AG10803 (cell line): ENCODE measurements around the gene C19orf73.

Experiments
- DNase-seq: peaks from one replicate; pipeline ENCODE4 v3.0.0; 2010; ENCODE audit warnings: low read depth
- H3K4me3 ChIP-seq: 2 replicates; pipeline ENCODE4 v1.5.1; 2011; ENCODE audit warnings: mild to moderate bottlenecking, low read length, control low read depth
- TF ChIP-seq, protein P1 (sequence below): conservative IDR thresholded peaks from 2 replicates; pipeline ENCODE4 v1.5.1; 2011; ENCODE audit warnings: mild to moderate bottlenecking, low read length, control low read depth, inconsistent platforms

C19orf73 gene

DNA sequence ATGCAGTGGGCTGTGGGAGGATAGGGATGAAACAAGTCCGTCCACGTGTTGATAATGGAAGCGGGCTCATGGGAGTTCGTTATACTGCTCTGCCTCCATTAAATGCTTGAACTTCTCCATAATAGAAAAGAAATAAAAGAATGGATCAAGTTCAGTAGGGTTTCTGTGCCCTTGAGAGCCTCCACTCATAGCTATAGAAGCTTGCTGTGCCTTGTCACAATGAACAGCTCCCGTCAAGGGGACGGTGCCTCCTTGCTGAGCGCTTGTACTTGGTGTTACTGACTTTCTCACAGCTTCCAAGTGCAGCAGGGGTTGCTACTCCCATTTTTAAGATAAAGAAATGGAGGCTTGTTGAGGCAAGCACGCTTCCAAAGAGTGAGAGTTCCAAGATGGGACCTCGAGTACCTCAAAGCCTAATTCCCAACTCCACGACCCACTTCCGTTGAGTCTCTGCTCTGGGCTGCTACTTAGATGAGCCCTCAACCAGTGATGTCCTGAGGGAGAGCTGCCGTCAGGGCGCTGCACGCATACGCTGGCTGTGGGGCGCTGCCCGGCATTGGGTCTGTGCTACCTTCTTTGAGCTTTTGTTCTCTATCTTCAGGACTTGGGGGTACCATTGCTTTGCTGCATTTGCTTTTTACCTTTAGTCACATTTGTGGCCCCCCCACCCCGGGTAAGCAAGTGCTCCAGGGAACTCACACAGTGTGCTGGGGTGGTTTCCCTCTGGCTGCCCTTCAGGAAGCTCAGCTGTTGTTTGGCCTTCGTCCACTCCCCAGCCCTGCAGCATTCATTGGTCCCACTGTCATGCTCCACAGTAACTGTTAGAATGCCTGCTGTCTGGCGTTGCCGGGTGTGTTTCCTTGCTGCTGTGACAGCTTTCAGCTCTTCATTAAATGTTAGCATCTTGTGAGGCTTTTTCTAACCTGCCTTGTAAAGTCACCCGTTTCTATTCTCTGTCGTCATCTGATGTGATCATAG is 24.1 kb downstream of the C19orf73 start:
- H3K4me3 ChIP-seq = no peak overlapping the region
- TF ChIP-seq, protein P1, sequence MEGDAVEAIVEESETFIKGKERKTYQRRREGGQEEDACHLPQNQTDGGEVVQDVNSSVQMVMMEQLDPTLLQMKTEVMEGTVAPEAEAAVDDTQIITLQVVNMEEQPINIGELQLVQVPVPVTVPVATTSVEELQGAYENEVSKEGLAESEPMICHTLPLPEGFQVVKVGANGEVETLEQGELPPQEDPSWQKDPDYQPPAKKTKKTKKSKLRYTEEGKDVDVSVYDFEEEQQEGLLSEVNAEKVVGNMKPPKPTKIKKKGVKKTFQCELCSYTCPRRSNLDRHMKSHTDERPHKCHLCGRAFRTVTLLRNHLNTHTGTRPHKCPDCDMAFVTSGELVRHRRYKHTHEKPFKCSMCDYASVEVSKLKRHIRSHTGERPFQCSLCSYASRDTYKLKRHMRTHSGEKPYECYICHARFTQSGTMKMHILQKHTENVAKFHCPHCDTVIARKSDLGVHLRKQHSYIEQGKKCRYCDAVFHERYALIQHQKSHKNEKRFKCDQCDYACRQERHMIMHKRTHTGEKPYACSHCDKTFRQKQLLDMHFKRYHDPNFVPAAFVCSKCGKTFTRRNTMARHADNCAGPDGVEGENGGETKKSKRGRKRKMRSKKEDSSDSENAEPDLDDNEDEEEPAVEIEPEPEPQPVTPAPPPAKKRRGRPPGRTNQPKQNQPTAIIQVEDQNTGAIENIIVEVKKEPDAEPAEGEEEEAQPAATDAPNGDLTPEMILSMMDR = no peak
- DNase-seq = peak; percentile 22

DNA sequence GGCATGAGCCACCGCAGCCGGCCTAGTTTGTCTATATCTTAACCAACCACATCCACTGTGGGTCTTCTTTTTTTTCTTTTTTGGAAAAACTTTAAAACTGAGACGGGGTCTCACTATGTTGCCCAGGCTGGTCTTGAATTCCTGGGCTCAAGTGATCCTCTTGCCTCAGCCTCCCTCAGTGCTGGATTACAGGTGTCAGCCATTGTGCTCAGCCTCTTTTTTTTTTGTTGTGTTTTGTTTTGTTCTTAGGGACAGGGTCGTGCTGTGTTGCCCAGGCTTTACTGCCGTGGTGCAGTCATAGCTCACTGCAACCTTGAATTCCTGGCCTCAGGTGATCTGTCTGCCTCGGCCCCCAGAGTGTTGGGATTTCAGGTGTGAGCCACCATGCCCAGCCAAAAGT is 26.3 kb downstream of the C19orf73 start:
- no peak overlapping the region for H3K4me3 ChIP-seq
- DNase-seq = no peak
- TF ChIP-seq, protein P1 = no peak

DNA sequence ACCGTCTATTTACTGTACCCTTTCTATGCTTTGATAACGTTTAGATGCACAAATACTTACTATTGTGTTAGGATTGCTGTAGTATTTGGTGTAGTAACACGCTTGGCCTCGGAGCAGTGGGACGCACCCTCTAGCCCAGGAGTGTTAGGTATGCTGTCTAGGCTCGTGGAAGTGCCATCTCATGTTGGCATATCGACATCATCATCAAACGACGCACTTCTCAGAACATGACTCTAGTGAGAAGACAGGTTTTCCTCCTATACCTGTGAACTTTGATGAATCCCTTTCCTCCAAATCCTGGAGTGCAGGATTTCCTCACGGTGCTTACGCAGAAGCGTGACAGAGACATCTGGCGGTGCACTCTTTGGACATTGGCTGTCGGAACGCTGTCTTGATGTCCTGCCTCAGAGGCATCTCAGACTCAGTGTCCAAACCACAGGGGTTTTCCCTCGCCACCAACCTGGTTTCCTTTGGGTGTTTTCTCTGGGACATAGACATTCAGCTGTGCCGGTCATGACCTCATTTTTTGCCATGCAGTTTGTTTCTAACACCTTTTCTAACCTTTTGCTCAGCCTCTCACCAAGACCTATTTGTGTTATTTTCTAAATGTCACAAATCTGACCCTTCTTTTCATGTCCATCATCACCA is 27.4 kb downstream of the C19orf73 start:
- H3K4me3 ChIP-seq = no peak overlapping the region
- DNase-seq = no peak
- TF ChIP-seq, protein P1 = no peak

DNA sequence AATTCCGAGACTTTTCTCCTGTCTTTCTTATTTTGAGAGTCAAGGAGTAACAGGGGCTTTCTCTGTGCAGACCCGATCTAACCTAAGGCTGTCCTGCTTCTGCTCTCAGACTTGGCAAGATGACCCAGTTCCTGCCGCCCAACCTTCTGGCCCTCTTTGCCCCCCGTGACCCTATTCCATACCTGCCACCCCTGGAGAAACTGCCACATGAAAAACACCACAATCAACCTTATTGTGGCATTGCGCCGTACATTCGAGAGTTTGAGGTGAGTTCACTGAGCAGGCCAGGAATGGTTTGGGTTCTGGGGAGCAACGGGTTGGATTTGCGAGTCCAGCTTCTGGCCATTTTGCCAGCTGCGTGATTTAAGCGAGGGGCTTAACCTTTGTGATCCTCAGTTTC is 32.6 kb downstream of the C19orf73 start:
- peak overlapping the region; percentile 93 for H3K4me3 ChIP-seq
- TF ChIP-seq, protein P1 = no peak
- no peak for DNase-seq

DNA sequence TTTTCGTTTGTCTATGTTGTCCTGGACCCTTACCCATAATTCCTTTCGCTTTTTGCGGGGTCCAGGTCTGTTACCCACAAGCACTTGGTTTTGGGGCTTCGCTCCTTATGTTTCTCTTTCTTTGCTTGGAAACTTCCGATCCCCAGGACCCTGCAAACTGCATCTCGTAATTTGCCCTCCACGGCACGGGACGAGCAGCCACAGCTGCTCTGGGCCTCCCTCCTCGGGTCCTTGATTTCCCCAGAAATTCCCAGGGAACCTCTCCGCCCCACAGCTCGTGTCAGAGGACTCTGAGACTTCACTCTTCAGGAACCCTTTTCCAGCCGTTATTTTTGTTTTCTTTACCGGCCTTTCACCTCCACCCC is 33.1 kb downstream of the C19orf73 start:
- DNase-seq = no peak
- TF ChIP-seq, protein P1 = no peak
- H3K4me3 ChIP-seq = peak overlapping the region; percentile 93

DNA sequence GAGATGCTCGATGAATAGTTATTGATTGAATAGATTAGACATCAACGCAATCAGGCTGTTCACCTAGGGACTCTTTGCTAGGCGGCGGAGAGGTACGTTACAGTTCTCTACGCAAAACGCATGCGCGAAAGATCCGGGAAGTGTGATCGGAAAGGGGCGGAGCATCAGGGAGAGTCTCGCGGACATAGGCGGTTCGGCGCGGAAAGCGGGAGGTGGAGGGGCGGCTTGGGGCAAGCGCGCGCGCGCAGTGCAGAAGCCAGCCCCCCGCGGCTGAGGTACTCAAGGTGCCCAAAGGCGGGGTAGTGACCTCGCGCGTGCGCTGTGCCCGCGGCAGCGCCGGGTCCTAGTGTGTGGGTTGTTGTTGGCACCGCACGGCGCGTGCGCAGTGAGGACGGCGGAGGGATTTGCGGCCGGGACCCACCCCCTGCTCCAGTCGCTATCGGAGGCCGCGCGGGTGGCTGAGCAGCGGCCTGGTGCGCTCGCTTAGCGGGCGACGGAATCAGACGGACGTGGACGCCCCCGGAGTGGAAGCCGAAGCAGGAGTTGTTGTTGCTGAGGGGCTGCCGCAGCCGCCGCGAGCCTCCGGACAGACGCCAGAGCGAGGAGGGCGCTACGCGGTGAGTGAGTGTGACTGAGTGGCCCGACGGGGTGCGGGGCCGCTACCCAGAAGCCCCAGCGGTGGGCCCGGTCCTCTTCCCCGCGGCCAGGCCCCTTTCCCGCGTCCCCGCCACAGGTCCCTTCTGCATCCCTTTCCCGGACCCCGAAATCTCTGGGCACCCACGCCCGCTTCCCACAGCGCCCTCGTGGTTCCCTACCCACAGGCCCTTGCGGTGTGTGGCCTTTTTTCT is 33.7 kb downstream of the C19orf73 start, which contains the start of gene SNRNP70:
Gene SNRNP70, plus strand, starts transcription at position 432 of the 848 bp plus-strand sequence. CDS start 964 bp downstream, outside the sequence.
- peak; percentile 99 for DNase-seq
- H3K4me3 ChIP-seq = peak within 1 kb of the TSS; percentile 93
- TF ChIP-seq, protein P1 = no peak
